HG03571 (cell line): ENCODE results near the gene PSMB2.

Source experiments
- ATAC-seq: cut with Tn5 transposase; IDR thresholded peaks from one replicate; pipeline ENCODE4 v1.9.1; 2021; ENCODE audit not compliant: unreplicated experiment

PSMB2 gene

GRCh38 chr1:35644204-35644603 lies 2.9 kb upstream of the PSMB2 start:
- no peak for ATAC-seq

- ATAC-seq = no peak
Observed at GRCh38 chr1:35642471-35642955, 1.2 kb upstream of the PSMB2 start.

GRCh38 chr1:35640380-35641232 lies 720 bp downstream of the PSMB2 start:
- no peak for ATAC-seq

GRCh38 chr1:35637401-35637809 lies 3.9 kb downstream of the PSMB2 start:
- ATAC-seq = no peak

- ATAC-seq = no peak
Observed at GRCh38 chr1:35633547-35633946, 7.8 kb downstream of the PSMB2 start.

GRCh38 chr1:35631396-35631795 lies 9.9 kb downstream of the PSMB2 start:
- no peak for ATAC-seq

GRCh38 chr1:35629051-35629450 lies 12.3 kb downstream of the PSMB2 start:
- no peak for ATAC-seq

- no peak for ATAC-seq
Observed at GRCh38 chr1:35623832-35624231, 17.5 kb downstream of the PSMB2 start.

- ATAC-seq = no peak
Observed at GRCh38 chr1:35622510-35623178, 18.7 kb downstream of the PSMB2 start.

- no peak for ATAC-seq
Observed at GRCh38 chr1:35619237-35620121, 21.8 kb downstream of the PSMB2 start.

- no peak for ATAC-seq
Observed at GRCh38 chr1:35615440-35615839, 25.9 kb downstream of the PSMB2 start.

GRCh38 chr1:35611655-35612054 lies 29.7 kb downstream of the PSMB2 start:
- ATAC-seq = no peak

GRCh38 chr1:35605867-35606182 lies 35.5 kb downstream of the PSMB2 start:
- no peak for ATAC-seq

- ATAC-seq = no peak
Observed at GRCh38 chr1:35605071-35605866, 36.1 kb downstream of the PSMB2 start.

- ATAC-seq = no peak
Observed at GRCh38 chr1:35603941-35604340, 37.4 kb downstream of the PSMB2 start.

- ATAC-seq = no peak
Observed at GRCh38 chr1:35603468-35603867, 37.9 kb downstream of the PSMB2 start.

GRCh38 chr1:35600593-35600992 lies 40.7 kb downstream of the PSMB2 start:
- no peak for ATAC-seq

GRCh38 chr1:35599411-35599810 lies 41.9 kb downstream of the PSMB2 start:
- no peak for ATAC-seq

- no peak for ATAC-seq
Observed at GRCh38 chr1:35598895-35599294, 42.4 kb downstream of the PSMB2 start.

- ATAC-seq = no peak
Observed at GRCh38 chr1:35597870-35598269, 43.5 kb downstream of the PSMB2 start.

- ATAC-seq = no peak
Observed at GRCh38 chr1:35595684-35596083, 45.6 kb downstream of the PSMB2 start.
